SKM-1 treated with dmso at 0.1 percent for 144 hours (cell line): ENCODE data around the gene SLC22A23.
"Not testable (repeated sequence)": the region's sequence is repeated elsewhere in the genome, so short reads cannot be mapped to it uniquely, and the experiment has no call there.

Source experiments
- DNase-seq: peaks from one replicate; lab custom pipeline; 2025; ENCODE audit not compliant: unreplicated experiment; lab: John Stamatoyannopoulos, UW

The SLC22A23 gene

DNA sequence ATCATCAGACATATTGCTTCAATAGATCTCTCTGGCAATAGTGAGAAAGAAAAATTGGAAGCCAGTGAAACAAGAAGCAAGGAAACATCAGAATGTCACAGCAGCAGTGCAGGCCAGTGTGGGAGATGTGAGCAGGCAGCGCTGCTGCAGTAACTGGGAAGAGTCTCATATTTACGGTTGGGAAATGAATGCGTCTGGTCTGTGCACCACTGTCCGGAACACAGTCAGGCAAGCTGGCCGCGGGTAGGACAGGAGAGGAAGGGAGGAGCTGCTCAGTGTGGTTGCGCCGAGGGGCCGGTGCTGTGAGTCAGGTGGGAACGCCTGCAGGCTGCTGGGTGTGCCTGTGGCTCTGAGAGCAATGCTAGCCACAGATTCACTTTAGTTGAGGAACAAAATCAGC, 204.5 kb downstream of the SLC22A23 start:
- no peak for DNase-seq

GRCh38 chr6:3251462-3252314, 205.2 kb downstream of the SLC22A23 start:
- DNase-seq: peak; percentile 73

DNA sequence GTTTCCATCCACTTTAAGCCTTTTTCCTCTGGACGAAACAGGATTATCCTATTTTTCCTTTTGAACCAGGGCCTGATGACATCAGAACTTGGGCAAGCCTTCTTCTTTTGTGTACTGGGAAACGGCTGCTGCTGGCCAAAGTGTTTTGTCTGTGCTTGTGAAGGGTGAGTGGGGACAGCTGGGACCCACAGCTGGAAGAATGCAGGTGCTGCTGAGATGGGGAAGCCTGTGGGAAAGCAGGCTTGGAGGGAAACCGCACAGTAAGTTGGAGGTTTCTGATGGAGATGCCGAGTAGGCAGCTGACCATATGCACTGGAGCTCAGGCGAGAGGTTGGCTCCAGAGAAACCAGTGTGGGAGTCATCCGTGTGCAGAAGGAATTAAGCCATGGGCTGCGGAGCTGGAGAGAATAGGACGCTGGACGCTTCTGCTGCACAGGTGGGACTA, 206.6 kb downstream of the SLC22A23 start:
- no peak for DNase-seq

GRCh38 chr6:3249821-3250220, 207.0 kb downstream of the SLC22A23 start:
- no peak for DNase-seq

- DNase-seq: no peak
These were observed 209.3 kb downstream of the SLC22A23 start for GRCh38 chr6:3247255-3248146.

- no peak for DNase-seq
These were observed 211.6 kb downstream of the SLC22A23 start for GRCh38 chr6:3245216-3245615.

DNA sequence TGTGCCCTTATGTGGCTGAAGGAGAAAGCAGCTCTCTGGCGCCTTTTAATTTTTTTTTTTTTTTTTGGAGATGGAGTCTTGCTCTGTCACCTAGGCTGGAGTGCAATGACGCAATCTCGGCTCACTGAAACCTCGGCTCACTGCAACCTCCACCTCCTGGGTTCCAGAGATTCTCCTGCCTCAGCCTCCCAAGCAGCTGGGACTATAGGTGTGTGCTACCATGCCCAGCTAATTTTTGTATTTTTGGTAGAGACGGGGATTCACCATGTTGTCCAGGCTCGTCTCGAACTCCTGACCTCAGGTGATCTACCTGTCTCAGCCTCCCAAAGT, 212.1 kb downstream of the SLC22A23 start:
- not testable (repeated sequence) for DNase-seq

DNA sequence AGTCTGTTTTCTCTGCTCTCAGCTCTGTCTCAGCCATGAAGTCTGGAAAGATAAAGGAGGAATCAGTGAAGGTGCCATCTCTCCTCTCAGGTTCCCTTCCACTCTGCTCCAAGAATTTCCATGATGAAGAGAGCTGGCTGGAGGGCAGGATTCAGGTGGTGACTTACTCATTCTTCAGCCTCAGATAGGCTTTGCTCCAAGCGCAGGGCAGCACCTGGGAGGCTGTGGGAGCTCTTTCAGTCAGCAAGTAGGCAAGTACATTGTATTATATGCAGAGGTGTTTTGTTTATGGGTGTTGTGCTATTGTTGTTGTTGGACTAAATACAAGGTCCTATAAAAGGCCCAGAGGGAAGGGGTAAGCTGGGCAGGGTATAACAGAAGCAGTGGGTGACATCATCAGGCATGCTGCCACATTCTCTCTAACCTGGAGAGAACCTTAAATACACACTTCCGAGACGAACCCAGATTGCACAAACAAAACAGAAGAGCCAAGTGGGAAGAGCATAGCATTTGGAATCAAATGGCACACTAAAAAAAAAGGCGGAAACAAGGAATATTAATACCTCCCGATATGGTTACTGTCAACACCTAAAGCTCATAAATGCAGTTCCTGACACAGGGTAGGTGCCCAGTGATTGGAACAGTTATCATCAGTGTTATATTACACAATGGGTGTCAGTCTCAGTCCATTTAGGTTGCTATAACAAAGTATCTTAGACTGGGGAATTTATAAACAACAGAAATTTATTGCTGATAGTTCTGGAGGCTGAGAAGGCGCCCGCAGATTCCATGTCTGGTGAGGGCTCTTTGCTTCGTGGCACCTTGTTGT, 212.6 kb downstream of the SLC22A23 start:
- no peak for DNase-seq

DNA sequence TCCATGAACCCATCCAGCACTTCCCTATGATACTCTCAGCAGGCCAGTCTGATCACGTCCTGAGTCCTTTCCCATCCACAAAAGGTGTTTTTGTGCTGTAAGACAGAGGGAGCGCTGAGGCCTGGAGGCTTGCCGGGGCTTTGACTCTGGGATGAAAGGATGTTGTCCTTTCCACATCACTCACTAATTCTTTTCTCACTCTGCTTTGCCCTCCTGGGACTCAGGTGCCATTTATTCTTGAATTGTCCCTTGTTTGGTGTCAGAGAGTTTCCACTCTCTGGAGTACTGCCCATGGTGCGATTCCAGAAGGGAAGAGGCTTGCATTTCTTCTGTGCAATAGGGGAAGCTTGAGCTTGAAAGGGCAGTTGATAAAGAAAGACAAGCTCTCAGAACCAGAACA, 214.1 kb downstream of the SLC22A23 start:
- DNase-seq: no peak

- DNase-seq: not testable (repeated sequence)
These were observed 215.1 kb downstream of the SLC22A23 start for GRCh38 chr6:3241745-3242144.

DNA sequence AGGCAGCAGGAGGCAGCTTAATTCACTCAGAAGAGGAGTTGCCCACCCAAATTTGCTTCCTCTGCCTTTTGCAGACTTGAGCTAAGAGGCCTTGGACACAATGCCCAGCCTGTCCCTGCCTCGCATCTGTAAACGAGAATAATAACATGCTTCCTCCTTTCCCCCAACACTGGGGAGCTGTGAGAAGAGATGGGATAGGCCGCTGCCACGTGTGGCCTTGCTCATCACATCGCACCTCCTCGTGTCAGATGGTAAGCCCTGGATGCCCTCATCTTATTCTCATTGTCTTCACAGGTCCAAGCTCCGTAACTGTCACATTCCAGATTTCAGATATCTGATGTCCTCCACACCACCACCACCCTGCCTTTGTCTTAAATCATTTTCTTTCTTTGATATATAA, 216.3 kb downstream of the SLC22A23 start:
- DNase-seq: no peak

GRCh38 chr6:3239110-3239830, 217.6 kb downstream of the SLC22A23 start:
- DNase-seq: no peak

GRCh38 chr6:3237761-3238662, 218.8 kb downstream of the SLC22A23 start:
- no peak for DNase-seq

- no peak for DNase-seq
These were observed 220.8 kb downstream of the SLC22A23 start for GRCh38 chr6:3236005-3236404.

DNA sequence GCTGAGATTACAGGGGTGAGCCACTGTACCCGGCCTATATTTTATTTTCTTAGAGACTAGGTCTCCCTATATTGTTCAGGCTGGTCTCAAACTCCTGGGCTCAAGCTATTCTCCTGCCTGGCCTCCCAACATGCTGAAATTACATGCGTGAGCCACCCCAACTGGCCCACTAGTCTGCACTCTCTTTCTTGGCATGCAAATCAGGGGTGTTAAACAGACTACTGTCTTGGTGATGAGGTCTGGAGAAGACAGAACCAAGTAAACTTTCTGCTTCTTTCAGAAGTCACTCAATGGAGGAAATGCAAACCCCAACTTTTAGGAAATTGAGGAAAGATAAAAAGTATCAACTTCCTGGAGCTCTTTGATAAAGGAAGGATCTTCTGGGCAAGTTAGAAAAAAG, 221.4 kb downstream of the SLC22A23 start:
- no peak for DNase-seq

GRCh38 chr6:3233904-3234303, 222.9 kb downstream of the SLC22A23 start:
- no peak for DNase-seq

DNA sequence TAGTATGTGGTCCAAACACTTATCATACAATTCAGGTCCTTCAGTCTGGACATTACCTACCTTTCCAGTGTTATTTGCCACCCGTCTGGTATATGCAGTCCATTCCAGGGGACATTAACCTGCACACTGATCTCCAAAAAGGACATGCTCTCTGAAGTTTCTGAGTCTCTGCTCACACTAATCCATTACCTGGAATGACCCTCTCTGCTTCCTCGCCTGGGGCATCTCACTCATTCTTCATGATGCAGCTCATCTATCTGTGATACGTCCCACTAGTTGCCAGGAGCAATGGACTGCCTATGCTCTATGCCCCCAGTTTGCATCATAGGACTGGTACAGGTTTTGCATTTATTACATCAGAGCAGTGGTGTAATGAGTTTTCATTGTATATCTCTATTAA, 223.5 kb downstream of the SLC22A23 start:
- no peak for DNase-seq

- no peak for DNase-seq
These were observed 224.6 kb downstream of the SLC22A23 start for GRCh38 chr6:3232017-3232945.
